HepG2 (cell line): ENCODE results near the gene MGAT4D. TPM values are rescaled to one million over a fixed set of nuclear protein-coding genes. Genes with fewer than 3 reads are reported as not detected.
A peak's percentile ranks its signal among the peaks of the same experiment; 100 is the strongest.

Experiments
- CCAR2 ChIP-seq: fragments of 200-400 bp; formaldehyde crosslinking; optimal IDR thresholded peaks from 2 replicates; pipeline ENCODE3; 2018; ENCODE audit warnings: low read depth, mild to moderate bottlenecking, low read length, moderate library complexity
- KMT2B ChIP-seq: IDR thresholded peaks from 2 replicates; pipeline ENCODE4 v1.6.1; 2016; ENCODE audit warnings: missing genetic modification reagents, missing compliant biosample characterization
- NFKBIZ ChIP-seq: IDR thresholded peaks from 2 replicates; pipeline ENCODE4 v1.6.1; 2018; ENCODE audit warnings: missing genetic modification reagents, missing compliant biosample characterization
- PCBP2 ChIP-seq: fragments of 200-400 bp; formaldehyde crosslinking; optimal IDR thresholded peaks from 2 replicates; pipeline ENCODE3; 2018; ENCODE audit warnings: low read length, low read depth; ENCODE audit not compliant: poor library complexity, severe bottlenecking
- SOX5 ChIP-seq: IDR thresholded peaks from 2 replicates; pipeline ENCODE4 v1.6.1; 2016; ENCODE audit warnings: borderline replicate concordance
- TRIM24 ChIP-seq: sonication (generic); formaldehyde crosslinking; IDR thresholded peaks from 2 replicates; pipeline ENCODE4 v1.8.0; 2022; ENCODE audit warnings: mild to moderate bottlenecking, missing genetic modification reagents
- ZKSCAN8 ChIP-seq: IDR thresholded peaks from 2 replicates; pipeline ENCODE4 v1.6.1; 2016; ENCODE audit warnings: borderline replicate concordance, missing genetic modification reagents, missing compliant biosample characterization
- ZNF225 ChIP-seq: sonication (generic); formaldehyde crosslinking; IDR thresholded peaks from 2 replicates; pipeline ENCODE4 v1.4.0; 2020; ENCODE audit warnings: mild to moderate bottlenecking, missing genetic modification reagents
- ZNF256 ChIP-seq: sonication (generic); formaldehyde crosslinking; conservative IDR thresholded peaks from 2 replicates; pipeline ENCODE4 v1.4.0; 2020; ENCODE audit warnings: missing genetic modification reagents
- ZNF281 ChIP-seq: sonication (generic); formaldehyde crosslinking; IDR thresholded peaks from 2 replicates; pipeline ENCODE4 v1.4.0; 2020; ENCODE audit warnings: missing genetic modification reagents, borderline replicate concordance
- ZNF30 ChIP-seq: sonication (generic); formaldehyde crosslinking; IDR thresholded peaks from 2 replicates; pipeline ENCODE4 v1.5.0; 2020; ENCODE audit warnings: mild to moderate bottlenecking, missing genetic modification reagents
- ZNF34 ChIP-seq: sonication (generic); formaldehyde crosslinking; IDR thresholded peaks from 2 replicates; pipeline ENCODE4 v1.4.0; 2020; ENCODE audit warnings: mild to moderate bottlenecking, missing genetic modification reagents, borderline replicate concordance
- ZNF574 ChIP-seq: sonication (generic); formaldehyde crosslinking; IDR thresholded peaks from 2 replicates; pipeline ENCODE4 v1.4.0; 2020; ENCODE audit warnings: missing genetic modification reagents
- ZNF577 ChIP-seq: sonication (generic); formaldehyde crosslinking; IDR thresholded peaks from 2 replicates; pipeline ENCODE4 v1.4.0; 2020; ENCODE audit warnings: mild to moderate bottlenecking, low read depth, missing genetic modification reagents, borderline replicate concordance
- ZNF629 ChIP-seq: sonication (generic); formaldehyde crosslinking; conservative IDR thresholded peaks from 2 replicates; pipeline ENCODE4 v1.5.0; 2020; ENCODE audit warnings: missing genetic modification reagents
- ZNF678 ChIP-seq: sonication (generic); formaldehyde crosslinking; IDR thresholded peaks from 2 replicates; pipeline ENCODE4 v1.4.0; 2020; ENCODE audit warnings: mild to moderate bottlenecking, missing genetic modification reagents
- ZNF780A ChIP-seq: sonication (generic); formaldehyde crosslinking; IDR thresholded peaks from 2 replicates; pipeline ENCODE4 v1.8.0; 2022; ENCODE audit warnings: mild to moderate bottlenecking, missing genetic modification reagents, moderate library complexity
- ZNF781 ChIP-seq: sonication (generic); formaldehyde crosslinking; IDR thresholded peaks from 2 replicates; pipeline ENCODE4 v1.5.1; 2020; ENCODE audit warnings: borderline replicate concordance, mild to moderate bottlenecking, missing genetic modification reagents; ENCODE audit errors: not compliant biosample characterization
- ZNF782 ChIP-seq: sonication (generic); formaldehyde crosslinking; IDR thresholded peaks from 2 replicates; pipeline ENCODE4 v1.4.0; 2020; ENCODE audit warnings: missing genetic modification reagents, mild to moderate bottlenecking, borderline replicate concordance
- ZNF879 ChIP-seq: sonication (generic); formaldehyde crosslinking; IDR thresholded peaks from 2 replicates; pipeline ENCODE4 v1.8.1; 2023; ENCODE audit warnings: missing genetic modification reagents
- ZSCAN31 ChIP-seq: sonication (generic); formaldehyde crosslinking; IDR thresholded peaks from 2 replicates; pipeline ENCODE4 v1.5.0; 2020; ENCODE audit warnings: low read depth, mild to moderate bottlenecking, missing genetic modification reagents
- polyA plus RNA-seq, 8 experiments: library from polyadenylated mRNA; depleted of rRNA in 3 of 8; stranded (reverse) in 7 of 8; unstranded in 1 of 8; fragments of >200 nt; fragmentation: Illumina TruSeq in 4 of 8; extraction: Trizol in 4 of 8; gene quantifications; 2 replicates each; pipeline versions ENCODE4 v1.2.1 to v1.2.3, GENCODE V29; 2011 to 2016; ENCODE audit warnings: low read depth in 4 of 8, missing spikeins in 1 of 8, mixed read lengths in 1 of 8; ENCODE audit not compliant: insufficient read depth in 1 of 8
- total RNA-seq, 5 experiments: library from RNA; depleted of rRNA; stranded (reverse); fragments of >200 nt; fragmentation: Illumina TruSeq; extraction: Trizol; gene quantifications; 2 replicates each; pipeline ENCODE4 v1.2.3, GENCODE V29; 2016; ENCODE audit warnings: low read depth in 1 of 5
- TF ChIP-seq, protein P1 (sequence below): sonication (generic); formaldehyde crosslinking; IDR thresholded peaks from 2 replicates; pipeline ENCODE4 v1.4.0; 2020; ENCODE audit warnings: mild to moderate bottlenecking, missing genetic modification reagents

Gene MGAT4D
- total and polyA plus RNA-seq, 2 of the 13 experiments (the other 11 are each of a cell fraction or from before 2014, with no cell fraction given), result not detected

DNA sequence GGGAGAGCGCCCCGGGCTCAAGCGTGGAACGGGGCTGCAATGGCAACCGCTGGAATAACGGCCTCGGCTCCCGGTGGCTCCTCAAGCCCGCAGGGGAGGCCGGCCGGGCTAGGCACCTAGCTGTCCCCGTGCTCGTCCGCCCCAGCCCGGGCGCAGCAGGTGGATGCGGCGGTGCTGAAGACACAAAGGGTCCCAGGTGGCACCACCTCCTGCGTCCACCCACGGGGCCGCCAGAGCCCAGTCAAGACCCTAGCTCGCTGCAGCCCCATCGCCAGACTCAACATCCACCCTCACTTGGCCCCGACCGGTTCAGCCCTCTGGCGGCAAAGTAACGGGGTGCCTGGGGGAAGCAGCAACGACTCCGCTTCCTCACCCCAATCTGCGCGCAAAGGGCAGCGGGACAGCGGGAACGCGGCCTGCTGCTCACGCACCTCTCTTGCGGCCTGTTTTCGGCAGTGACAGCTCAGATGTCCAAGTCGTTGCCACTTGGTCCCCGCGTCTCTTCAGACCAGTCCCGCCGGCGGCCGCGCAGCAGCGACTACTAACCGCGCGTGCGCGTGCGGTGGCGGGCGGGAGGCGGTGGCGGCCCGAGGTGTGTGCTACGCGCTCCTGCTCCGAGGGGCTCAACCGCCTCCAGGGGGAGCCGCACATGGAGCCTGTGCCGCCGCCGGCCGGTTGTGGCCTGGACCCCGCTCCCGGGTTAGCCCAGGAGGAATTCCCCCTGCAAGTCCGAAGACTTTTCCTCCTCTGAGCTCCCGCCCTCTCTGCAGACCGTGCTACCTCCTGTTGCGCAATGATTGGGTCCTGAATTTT lies 70.8 kb downstream of the MGAT4D start, which contains the start of gene CLGN (continued):
- TF ChIP-seq ZNF281 (no peak), ZNF781 (CRISPR knock-in tag) (no peak), ZNF256 (CRISPR knock-in tag) (peak; percentile 22; the same call in 1 of the 2 replicates), ZNF780A (CRISPR knock-in tag) (no peak; the same call in 1 of the 2 replicates), SOX5 (CRISPR knock-in tag) (no peak), ZNF782 (peak; percentile 64; the same call in 1 of the 2 replicates), PCBP2 (no peak), ZNF577 (CRISPR knock-in tag) (no peak), ZNF34 (CRISPR knock-in tag) (peak; percentile 74; the same call in 1 of the 2 replicates), ZNF678 (CRISPR knock-in tag) (peak; percentile 71; the same call in 1 of the 2 replicates), KMT2B (CRISPR knock-in tag) (peak; percentile 26; the same call in 1 of the 2 replicates), ZSCAN31 (CRISPR knock-in tag) (peak; percentile 91), NFKBIZ (CRISPR knock-in tag) (no peak), ZNF30 (CRISPR knock-in tag) (no peak), CCAR2 (no peak), ZNF879 (CRISPR knock-in tag) (no peak), TRIM24 (0 out of 2 replicates have a peak, but pooled peaks have one; percentile 22), ZNF629 (peak; percentile 40), ZKSCAN8 (no peak), ZNF574 (CRISPR knock-in tag) (peak; percentile 4), ZNF225 (CRISPR knock-in tag) (no peak)
- TF ChIP-seq, protein P1, sequence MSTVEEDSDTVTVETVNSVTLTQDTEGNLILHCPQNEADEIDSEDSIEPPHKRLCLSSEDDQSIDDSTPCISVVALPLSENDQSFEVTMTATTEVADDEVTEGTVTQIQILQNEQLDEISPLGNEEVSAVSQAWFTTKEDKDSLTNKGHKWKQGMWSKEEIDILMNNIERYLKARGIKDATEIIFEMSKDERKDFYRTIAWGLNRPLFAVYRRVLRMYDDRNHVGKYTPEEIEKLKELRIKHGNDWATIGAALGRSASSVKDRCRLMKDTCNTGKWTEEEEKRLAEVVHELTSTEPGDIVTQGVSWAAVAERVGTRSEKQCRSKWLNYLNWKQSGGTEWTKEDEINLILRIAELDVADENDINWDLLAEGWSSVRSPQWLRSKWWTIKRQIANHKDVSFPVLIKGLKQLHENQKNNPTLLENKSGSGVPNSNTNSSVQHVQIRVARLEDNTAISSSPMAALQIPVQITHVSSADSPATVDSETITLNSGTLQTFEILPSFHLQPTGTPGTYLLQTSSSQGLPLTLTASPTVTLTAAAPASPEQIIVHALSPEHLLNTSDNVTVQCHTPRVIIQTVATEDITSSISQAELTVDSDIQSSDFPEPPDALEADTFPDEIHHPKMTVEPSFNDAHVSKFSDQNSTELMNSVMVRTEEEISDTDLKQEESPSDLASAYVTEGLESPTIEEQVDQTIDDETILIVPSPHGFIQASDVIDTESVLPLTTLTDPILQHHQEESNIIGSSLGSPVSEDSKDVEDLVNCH (CRISPR knock-in tag), result no peak
